ENCODE data around the gene ATF3.

Gene ATF3

DNA sequence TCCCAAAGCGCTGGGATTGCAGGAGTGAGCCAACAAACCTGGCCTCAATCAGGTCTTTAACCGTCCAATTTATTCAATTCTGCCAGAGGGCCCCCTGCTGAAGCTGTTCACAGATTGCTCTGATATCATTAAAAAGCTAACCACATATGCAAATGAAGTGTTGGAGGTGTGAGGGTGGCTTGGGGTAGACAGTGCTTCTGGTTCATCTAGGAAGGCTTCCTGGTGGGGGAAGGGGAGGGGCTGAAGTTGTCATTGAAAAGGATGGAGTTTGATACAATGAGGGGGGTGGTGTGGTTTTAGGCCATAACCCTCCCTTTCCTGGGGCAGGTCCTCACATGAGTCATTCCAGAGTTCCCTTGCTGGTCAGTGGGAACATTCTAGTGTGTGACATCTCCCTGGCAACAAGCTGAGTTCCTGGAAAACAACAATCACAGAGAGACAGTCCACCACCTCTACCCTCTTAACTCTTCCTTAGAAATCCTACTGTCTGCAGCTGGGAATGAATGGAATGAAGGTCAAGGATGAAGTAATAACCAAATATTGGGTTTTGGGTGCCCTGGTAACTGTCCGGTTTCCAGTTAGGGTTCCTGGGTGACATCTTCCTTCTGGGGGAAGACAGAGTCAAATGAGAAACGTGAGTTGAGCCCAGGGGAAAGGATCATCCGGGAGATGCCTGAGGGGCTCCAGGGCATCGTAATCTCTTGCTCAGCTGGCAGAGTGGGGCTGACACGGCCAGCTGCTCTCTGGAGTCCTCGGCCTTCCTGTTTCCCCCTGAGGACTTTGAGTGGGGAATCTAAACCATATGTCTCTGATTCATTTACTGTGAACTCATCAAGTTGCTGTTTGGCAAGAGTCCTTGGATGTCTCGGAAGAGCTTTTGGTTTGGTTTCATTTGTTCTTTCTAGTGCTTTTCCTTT, 58.9 kb downstream of the ATF3 start:
- DNase-seq (ENCODE audit: low spot score): peak; percentile 46
- TF ChIP-seq, protein P1, sequence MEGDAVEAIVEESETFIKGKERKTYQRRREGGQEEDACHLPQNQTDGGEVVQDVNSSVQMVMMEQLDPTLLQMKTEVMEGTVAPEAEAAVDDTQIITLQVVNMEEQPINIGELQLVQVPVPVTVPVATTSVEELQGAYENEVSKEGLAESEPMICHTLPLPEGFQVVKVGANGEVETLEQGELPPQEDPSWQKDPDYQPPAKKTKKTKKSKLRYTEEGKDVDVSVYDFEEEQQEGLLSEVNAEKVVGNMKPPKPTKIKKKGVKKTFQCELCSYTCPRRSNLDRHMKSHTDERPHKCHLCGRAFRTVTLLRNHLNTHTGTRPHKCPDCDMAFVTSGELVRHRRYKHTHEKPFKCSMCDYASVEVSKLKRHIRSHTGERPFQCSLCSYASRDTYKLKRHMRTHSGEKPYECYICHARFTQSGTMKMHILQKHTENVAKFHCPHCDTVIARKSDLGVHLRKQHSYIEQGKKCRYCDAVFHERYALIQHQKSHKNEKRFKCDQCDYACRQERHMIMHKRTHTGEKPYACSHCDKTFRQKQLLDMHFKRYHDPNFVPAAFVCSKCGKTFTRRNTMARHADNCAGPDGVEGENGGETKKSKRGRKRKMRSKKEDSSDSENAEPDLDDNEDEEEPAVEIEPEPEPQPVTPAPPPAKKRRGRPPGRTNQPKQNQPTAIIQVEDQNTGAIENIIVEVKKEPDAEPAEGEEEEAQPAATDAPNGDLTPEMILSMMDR (IDR thresholded peaks at IDR 0.05; ENCODE audit: extremely low read depth, missing control alignments): no peak

DNA sequence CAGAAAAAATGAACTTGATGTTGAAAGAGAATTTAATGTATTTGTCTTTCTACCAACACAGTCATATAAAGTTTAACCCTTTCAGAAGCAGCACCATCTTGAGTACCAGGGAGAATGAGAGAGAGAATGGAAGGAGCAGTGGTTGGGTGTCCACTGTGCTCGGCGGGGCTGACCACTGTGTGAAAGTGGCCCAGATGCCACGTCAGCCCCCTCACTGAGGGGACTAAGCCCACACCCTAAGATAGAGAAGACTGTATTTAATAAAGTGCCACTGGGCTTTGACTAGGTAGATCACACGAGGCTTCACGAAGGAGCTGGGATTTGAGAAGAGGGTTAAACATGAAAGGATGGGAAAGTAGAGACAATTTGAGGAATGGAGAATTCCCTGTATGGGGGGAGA, 59.9 kb downstream of the ATF3 start:
- DNase-seq (ENCODE audit: low spot score): no peak
- TF ChIP-seq, protein P1 (IDR thresholded peaks at IDR 0.05; ENCODE audit: extremely low read depth, missing control alignments): no peak

DNA sequence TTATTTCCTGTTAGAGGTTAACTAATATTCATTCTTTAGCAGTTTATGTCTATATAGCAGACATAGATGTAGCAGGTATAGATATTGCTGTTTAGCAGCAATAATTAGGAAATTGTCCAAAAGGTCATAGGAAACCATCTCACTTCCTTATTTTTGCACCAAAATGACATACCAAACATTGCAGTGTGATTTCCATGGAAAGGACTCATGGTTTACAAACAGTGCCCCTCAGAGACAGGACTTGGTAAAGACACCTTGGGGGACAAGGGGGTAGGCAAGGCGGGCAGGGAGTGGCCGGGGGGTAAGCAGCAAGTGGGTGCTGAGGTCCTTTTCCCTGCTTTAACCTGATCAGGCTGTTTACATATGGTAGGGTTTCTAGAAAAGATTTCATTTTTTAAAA, 60.5 kb downstream of the ATF3 start:
- TF ChIP-seq, protein P1 (IDR thresholded peaks at IDR 0.05; ENCODE audit: extremely low read depth, missing control alignments): no peak
- no peak for DNase-seq (ENCODE audit: low spot score)

DNA sequence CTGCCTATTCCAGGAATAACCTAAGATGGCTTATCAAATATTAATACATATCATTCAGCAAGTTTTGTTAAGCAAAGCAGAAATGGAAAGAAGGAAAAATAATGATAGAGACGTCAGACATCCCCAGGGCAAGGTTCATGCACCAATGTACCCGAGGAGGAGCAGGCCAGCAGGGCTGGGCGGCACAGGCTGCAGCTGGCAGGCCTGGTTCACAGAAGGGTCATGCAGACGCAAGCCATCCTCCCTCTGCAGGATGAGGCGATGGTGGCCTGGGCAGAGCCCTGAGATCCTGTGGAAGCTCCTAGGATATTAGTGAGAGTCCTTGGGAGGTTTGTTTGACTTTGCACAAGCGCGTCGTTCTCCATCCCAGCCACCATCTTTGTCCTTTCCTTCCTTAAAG, 61.0 kb downstream of the ATF3 start:
- no peak for DNase-seq (ENCODE audit: low spot score)

DNA sequence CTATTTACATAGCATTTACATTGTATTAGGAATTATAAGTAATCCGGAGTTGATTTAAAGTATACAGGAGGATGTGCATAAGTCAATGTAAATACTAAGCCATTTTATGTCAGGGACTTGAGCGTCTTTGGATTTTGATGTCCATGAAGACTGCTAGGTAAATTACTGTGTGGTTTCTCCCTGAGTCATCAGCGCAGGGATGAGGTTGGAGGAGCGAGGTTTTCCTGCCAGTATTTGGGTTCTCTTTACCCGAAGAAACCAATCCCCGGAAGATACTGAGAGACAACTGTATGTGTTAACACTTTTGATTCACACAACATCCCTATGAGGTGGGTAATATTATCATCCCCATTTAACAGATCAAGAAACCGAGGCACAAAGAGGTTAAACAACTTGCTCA, 61.7 kb downstream of the ATF3 start:
- TF ChIP-seq, protein P1 (IDR thresholded peaks at IDR 0.05; ENCODE audit: extremely low read depth, missing control alignments): no peak
- DNase-seq (ENCODE audit: low spot score): no peak

More for the DNA sequence above, 61.0 kb downstream of the ATF3 start:
- TF ChIP-seq, protein P1 (IDR thresholded peaks at IDR 0.05; ENCODE audit: extremely low read depth, missing control alignments): no peak

All from GM20000 (cell line).